CD14-positive monocyte (primary cell): Measurements from ENCODE around the gene ANTXR1. TPM values are rescaled to one million over a fixed set of nuclear protein-coding genes. Genes with fewer than 3 reads are reported as not detected.
A peak's percentile ranks its signal among the peaks of the same experiment; 100 is the strongest.

Experiments used
- DNase-seq, 3 donors: peaks; one replicate each; pipeline ENCODE4 v3.0.0-alpha.2; 2011 to 2022
- H2AFZ ChIP-seq: 2 replicates; pipeline ENCODE4 v1.6.0; 2012; ENCODE audit warnings: mild to moderate bottlenecking, low read depth, low read length, inconsistent platforms; ENCODE audit not compliant: insufficient read depth, poor library complexity, severe bottlenecking
- H3K27ac ChIP-seq, 2 donors: 1 replicate in 1 of 2; 2 replicates in 1 of 2; pipeline ENCODE4 v1.5.1; 2012 to 2013; ENCODE audit warnings: low read length in 2 of 2, control low read depth in 1 of 2, inconsistent platforms in 1 of 2, low read depth in 1 of 2, mild to moderate bottlenecking in 1 of 2
- H3K27me3 ChIP-seq, 2 donors: one replicate each; pipeline versions ENCODE4 v1.6.0 to v1.6.1; 2011 to 2013; ENCODE audit warnings: low read length in 2 of 2; ENCODE audit not compliant: control insufficient read depth in 2 of 2, insufficient read depth in 2 of 2
- H3K36me3 ChIP-seq, 2 donors: replicated peaks in 1 of 2; 1 replicate in 1 of 2; 2 replicates in 1 of 2; pipeline versions ENCODE4 v1.5.1 to v1.6.1; 2012 to 2013; ENCODE audit warnings: low read length in 2 of 2, control low read depth in 1 of 2, inconsistent platforms in 1 of 2, mild to moderate bottlenecking in 1 of 2; ENCODE audit not compliant: insufficient read depth in 2 of 2, control insufficient read depth in 1 of 2
- H3K4me1 ChIP-seq, 2 donors: 1 replicate in 1 of 2; 2 replicates in 1 of 2; pipeline versions ENCODE4 v1.5.1 to v1.6.1; 2012 to 2013; ENCODE audit warnings: low read length in 2 of 2, control low read depth in 1 of 2, inconsistent platforms in 1 of 2, mild to moderate bottlenecking in 1 of 2, moderate library complexity in 1 of 2; ENCODE audit not compliant: insufficient read depth in 2 of 2, control insufficient read depth in 1 of 2
- H3K4me2 ChIP-seq: replicated peaks from 2 replicates; pipeline ENCODE3; 2012; ENCODE audit warnings: low read length, moderate library complexity, mild to moderate bottlenecking; ENCODE audit not compliant: poor library complexity, severe bottlenecking; ENCODE audit errors: extremely low read depth
- H3K4me3 ChIP-seq, 3 experiments: fragments of 200-600 bp in 1 of 3; sonication (generic) in 1 of 3; replicated peaks in 1 of 3; 1 replicate in 2 of 3; 2 replicates in 1 of 3; pipeline ENCODE4 v1.5.1; 2011 to 2013; ENCODE audit warnings: low read length in 3 of 3, mild to moderate bottlenecking in 3 of 3, control low read depth in 2 of 3, low read depth in 2 of 3, inconsistent platforms in 1 of 3, moderate library complexity in 1 of 3
- H3K79me2 ChIP-seq: 2 replicates; pipeline ENCODE4 v1.6.0; 2012; ENCODE audit warnings: mild to moderate bottlenecking, control low read depth, inconsistent platforms, low read length, moderate library complexity; ENCODE audit not compliant: insufficient read depth
- H3K9ac ChIP-seq: 2 replicates; pipeline ENCODE4 v1.6.0; 2017; ENCODE audit warnings: low read length, mild to moderate bottlenecking; ENCODE audit not compliant: insufficient read depth, poor library complexity, severe bottlenecking
- H3K9me3 ChIP-seq, 2 donors: replicated peaks in 1 of 2; 1 replicate in 1 of 2; 2 replicates in 1 of 2; pipeline versions ENCODE4 v1.5.1 to v1.6.1; 2012 to 2013; ENCODE audit warnings: low read length in 2 of 2, control low read depth in 1 of 2; ENCODE audit not compliant: control insufficient read depth in 1 of 2, insufficient read depth in 1 of 2
- H4K20me1 ChIP-seq: 2 replicates; pipeline ENCODE4 v1.6.0; 2012; ENCODE audit warnings: mild to moderate bottlenecking, low read length, control low read depth, moderate library complexity; ENCODE audit not compliant: insufficient read depth
- H3K27ac Mint-ChIP-seq, 7 donors: one replicate each; pipeline ENCODE4 v1.8.0; 2020; ENCODE audit warnings: mild to moderate bottlenecking in 7 of 7, mixed read lengths in 7 of 7, moderate library complexity in 6 of 7, inconsistent platforms in 2 of 7
- H3K27me3 Mint-ChIP-seq, 3 donors: one replicate each; pipeline ENCODE4 v1.8.0; 2021 to 2022; ENCODE audit warnings: low read depth in 3 of 3, mild to moderate bottlenecking in 3 of 3, mixed read lengths in 3 of 3, moderate library complexity in 3 of 3, inconsistent platforms in 1 of 3
- H3K36me3 Mint-ChIP-seq, 2 donors: one replicate each; pipeline ENCODE4 v1.8.0; 2020; ENCODE audit warnings: mixed read lengths in 2 of 2, inconsistent platforms in 1 of 2, mild to moderate bottlenecking in 1 of 2
- H3K4me1 Mint-ChIP-seq: one replicate; pipeline ENCODE4 v1.8.0; 2020; ENCODE audit warnings: mild to moderate bottlenecking, mixed read lengths
- H3K4me3 Mint-ChIP-seq, 2 donors: one replicate each; pipeline ENCODE4 v1.8.0; 2020; ENCODE audit warnings: mild to moderate bottlenecking in 2 of 2, mixed read lengths in 2 of 2, moderate library complexity in 1 of 2
- H3K9me3 Mint-ChIP-seq, 7 donors: one replicate each; pipeline ENCODE4 v1.8.0; 2020 to 2022; ENCODE audit warnings: mixed read lengths in 7 of 7, mild to moderate bottlenecking in 6 of 7, moderate library complexity in 6 of 7, inconsistent platforms in 2 of 7
- WGBS: methylation state at CpG from one replicate; pipeline ENCODE4 v1.1.5; 2013; ENCODE audit warnings: missing lambda C conversion rate; ENCODE audit not compliant: insufficient coverage; 5-methylcytosine and 5-hydroxymethylcytosine counted together
- intact Hi-C, 2 donors: fragments of 100-400 bp; cut with micrococcal nuclease; formaldehyde crosslinking; loops; one replicate each; pipeline versions ENCODE4 v1.15.0 to v1.15.1; 2023
- polyA plus RNA-seq, 3 donors: library from polyadenylated mRNA; depleted of rRNA in 1 of 3; unstranded in 2 of 3; stranded (reverse) in 1 of 3; fragments of 300-500 nt in 2 of 3; fragments of >200 nt in 1 of 3; fragmentation: Illumina TruSeq in 2 of 3; gene quantifications; 1 replicate in 2 of 3; 2 replicates in 1 of 3; pipeline ENCODE4 v1.2.3, GENCODE V29; 2012 to 2021
- TF ChIP-seq, protein P1 (sequence below): fragments of 200-600 bp; IDR thresholded peaks from one replicate; pipeline ENCODE4 v1.8.0; 2022; ENCODE audit warnings: antibody characterized with exemption, mild to moderate bottlenecking

ANTXR1 gene
- polyA plus RNA-seq, 3 donors, result not detected

DNA sequence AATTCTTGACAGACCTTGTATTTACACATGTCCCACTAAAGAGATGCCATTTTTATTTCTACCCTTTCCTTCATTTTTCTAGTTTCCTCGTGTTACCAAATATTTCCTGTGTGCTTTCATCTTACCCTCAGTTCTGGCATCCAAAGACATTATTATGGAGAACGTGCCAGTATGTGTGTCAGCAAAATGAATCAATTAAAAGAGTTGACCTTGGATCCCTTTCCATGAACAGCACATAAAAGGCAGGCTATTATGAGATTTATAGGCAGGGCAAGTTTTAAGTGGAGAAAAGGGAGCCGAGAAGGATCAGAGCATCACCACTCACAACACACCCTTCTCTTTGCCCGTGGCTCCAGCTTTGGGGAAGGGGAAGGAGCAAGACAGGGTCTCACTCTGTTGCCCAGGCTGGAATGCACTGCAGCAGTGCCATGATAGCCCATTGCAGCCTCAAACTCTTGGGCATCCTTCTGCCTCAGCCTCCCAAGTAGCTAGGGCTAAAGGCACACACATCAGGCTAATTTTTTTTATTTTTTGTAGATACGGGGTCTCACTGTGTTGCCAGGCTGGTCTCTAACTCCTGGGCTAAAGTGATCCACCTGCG, 224.2 kb downstream of the ANTXR1 start:
- H3K9me3 Mint-ChIP-seq, result peaks cover 0 to 4% (median 0%) of the 10 kb centered on the region in 7 donors
- no peaks in the 10 kb centered on the region for H3K36me3 Mint-ChIP-seq
- no CpG with 5 or more reads among the region's 6 CpGs for WGBS

DNA sequence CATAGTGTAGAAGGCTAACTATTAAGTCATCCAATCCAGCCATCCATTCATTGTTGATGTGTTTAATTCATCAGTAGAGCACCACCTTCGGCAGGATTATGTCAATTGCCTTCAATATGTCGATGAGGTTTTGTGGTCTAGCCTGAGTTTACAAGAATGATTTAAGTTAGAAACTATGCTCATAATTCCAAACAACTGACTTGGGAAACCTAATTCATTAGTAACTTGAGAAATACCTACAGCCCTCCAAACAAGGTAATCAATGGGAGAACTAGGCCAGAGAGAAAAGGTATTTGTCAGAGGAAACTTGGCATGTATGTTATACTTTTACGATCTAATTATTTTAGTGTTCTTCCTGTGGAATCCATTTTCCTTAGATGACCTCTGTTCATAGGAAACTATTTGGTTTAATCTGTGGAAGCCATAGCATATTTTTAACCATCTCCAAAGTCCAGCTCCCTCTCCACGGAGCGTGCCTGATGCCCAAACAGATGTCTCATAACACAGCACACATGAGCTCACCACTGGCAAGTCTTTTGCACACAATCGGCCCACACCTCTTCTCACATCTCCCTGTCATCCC, 225.6 kb downstream of the ANTXR1 start:
- intact Hi-C loops, result no loop called here
- H3K4me3 ChIP-seq, result no peak overlapping the region
- no peak overlapping the region for H3K9ac ChIP-seq
- 97% methylated on average over 3 of the region's 6 CpGs for WGBS
- no peaks in the 10 kb centered on the region for H3K4me1 ChIP-seq
- H3K4me2 ChIP-seq, result no peak overlapping the region
- H2AFZ ChIP-seq, result no peak overlapping the region
- Mint-ChIP-seq H3K9me3 (peaks cover 0 to 4% (median 0%) of the 10 kb centered on the region in 7 donors), H3K36me3 (no peaks in the 10 kb centered on the region), H3K4me3 (no peak overlapping the region), H3K27ac (peak overlapping the region in 1 of 7 donors; percentile 36), H3K27me3 (peaks cover 0 to 3% (median 0%) of the 10 kb centered on the region in 3 donors), H3K4me1 (no peaks in the 10 kb centered on the region)
- DNase-seq, result no peak
- no peaks in the 10 kb centered on the region for H3K79me2 ChIP-seq
- H3K27me3 ChIP-seq, result no peaks in the 10 kb centered on the region
- TF ChIP-seq, protein P1, sequence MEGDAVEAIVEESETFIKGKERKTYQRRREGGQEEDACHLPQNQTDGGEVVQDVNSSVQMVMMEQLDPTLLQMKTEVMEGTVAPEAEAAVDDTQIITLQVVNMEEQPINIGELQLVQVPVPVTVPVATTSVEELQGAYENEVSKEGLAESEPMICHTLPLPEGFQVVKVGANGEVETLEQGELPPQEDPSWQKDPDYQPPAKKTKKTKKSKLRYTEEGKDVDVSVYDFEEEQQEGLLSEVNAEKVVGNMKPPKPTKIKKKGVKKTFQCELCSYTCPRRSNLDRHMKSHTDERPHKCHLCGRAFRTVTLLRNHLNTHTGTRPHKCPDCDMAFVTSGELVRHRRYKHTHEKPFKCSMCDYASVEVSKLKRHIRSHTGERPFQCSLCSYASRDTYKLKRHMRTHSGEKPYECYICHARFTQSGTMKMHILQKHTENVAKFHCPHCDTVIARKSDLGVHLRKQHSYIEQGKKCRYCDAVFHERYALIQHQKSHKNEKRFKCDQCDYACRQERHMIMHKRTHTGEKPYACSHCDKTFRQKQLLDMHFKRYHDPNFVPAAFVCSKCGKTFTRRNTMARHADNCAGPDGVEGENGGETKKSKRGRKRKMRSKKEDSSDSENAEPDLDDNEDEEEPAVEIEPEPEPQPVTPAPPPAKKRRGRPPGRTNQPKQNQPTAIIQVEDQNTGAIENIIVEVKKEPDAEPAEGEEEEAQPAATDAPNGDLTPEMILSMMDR, result no peak
- H4K20me1 ChIP-seq, result no peaks in the 10 kb centered on the region
- no peak overlapping the region for H3K27ac ChIP-seq
- H3K9me3 ChIP-seq, result no peaks in the 10 kb centered on the region
- no peaks in the 10 kb centered on the region for H3K36me3 ChIP-seq

More for the DNA sequence above, 224.2 kb downstream of the ANTXR1 start:
- Histone ChIP-seq H3K79me2 (no peaks in the 10 kb centered on the region), H3K27ac (no peak overlapping the region), H3K4me1 (no peaks in the 10 kb centered on the region), H3K4me2 (no peak overlapping the region), H3K36me3 (no peaks in the 10 kb centered on the region), H3K4me3 (no peak overlapping the region), H3K9me3 (no peaks in the 10 kb centered on the region), H4K20me1 (no peaks in the 10 kb centered on the region), H2AFZ (no peak overlapping the region), H3K27me3 (no peaks in the 10 kb centered on the region), H3K9ac (no peak overlapping the region)
- no peak for DNase-seq
- no peaks in the 10 kb centered on the region for H3K27me3 Mint-ChIP-seq
- H3K4me1 Mint-ChIP-seq, result no peaks in the 10 kb centered on the region
- H3K27ac Mint-ChIP-seq, result no peak overlapping the region
- TF ChIP-seq, protein P1, result no peak
- intact Hi-C loops, result no loop called here
- no peak overlapping the region for H3K4me3 Mint-ChIP-seq
